Spleen (tissue), 11 donors: ENCODE data around the gene PRDM16. TPM values are rescaled to one million over a fixed set of nuclear protein-coding genes. Genes with fewer than 3 reads are reported as not detected.

Experiments used
- DNase-seq: peaks from one replicate; pipeline ENCODE4 v3.0.0-alpha.2; 2020
- H3K27ac ChIP-seq, 8 donors: fragments of 200-600 bp; sonication (generic) in 7 of 8; 1 replicate in 4 of 8; 2 replicates in 4 of 8; pipeline versions ENCODE4 v1.5.0 to v1.8.0; 2016 to 2021; ENCODE audit warnings: inconsistent platforms in 4 of 8, mild to moderate bottlenecking in 4 of 8, moderate library complexity in 1 of 8
- H3K27me3 ChIP-seq, 7 donors: fragments of 200-600 bp; sonication (generic) in 6 of 7; replicated peaks in 1 of 7; 1 replicate in 4 of 7; 2 replicates in 3 of 7; pipeline versions ENCODE4 v1.5.0 to v1.8.0; 2016 to 2021; ENCODE audit warnings: inconsistent platforms in 3 of 7, mild to moderate bottlenecking in 1 of 7
- H3K36me3 ChIP-seq, 6 donors: fragments of 200-600 bp; sonication (generic) in 5 of 6; 1 replicate in 4 of 6; 2 replicates in 2 of 6; pipeline versions ENCODE4 v1.5.0 to v1.8.0; 2016 to 2021; ENCODE audit warnings: inconsistent platforms in 2 of 6
- H3K4me1 ChIP-seq, 6 donors: fragments of 200-600 bp; sonication (generic) in 5 of 6; 1 replicate in 3 of 6; 2 replicates in 3 of 6; pipeline versions ENCODE4 v1.5.0 to v1.8.0; 2016 to 2021; ENCODE audit warnings: inconsistent platforms in 3 of 6
- H3K4me3 ChIP-seq, 8 donors: fragments of 200-600 bp; sonication (generic) in 7 of 8; 1 replicate in 4 of 8; 2 replicates in 4 of 8; pipeline versions ENCODE4 v1.5.0 to v1.8.0; 2016 to 2021; ENCODE audit warnings: inconsistent platforms in 4 of 8, mild to moderate bottlenecking in 4 of 8, moderate library complexity in 2 of 8
- H3K9me3 ChIP-seq, 8 donors: fragments of 200-600 bp; sonication (generic) in 7 of 8; 1 replicate in 4 of 8; 2 replicates in 4 of 8; pipeline versions ENCODE4 v1.5.0 to v1.8.0; 2016 to 2021; ENCODE audit warnings: inconsistent platforms in 4 of 8
- POLR2A ChIP-seq, 3 donors: fragments of 450-650 bp; IDR thresholded peaks; one replicate each; pipeline ENCODE4 v1.5.1; 2017; ENCODE audit warnings: antibody characterized with exemption in 3 of 3, mild to moderate bottlenecking in 1 of 3
- POLR2AphosphoS5 ChIP-seq, 3 donors: sonication (generic); formaldehyde crosslinking; IDR thresholded peaks; one replicate each; pipeline ENCODE4 v1.5.1; 2017; ENCODE audit warnings: antibody characterized with exemption in 3 of 3
- WGBS, 5 donors: extraction: QIAGEN DNeasy Blood & Tissue Kit in 3 of 5; methylation state at CpG; one replicate each; pipeline versions ENCODE4 v1.1.5 to v1.1.7; 2013 to 2018; 5-methylcytosine and 5-hydroxymethylcytosine counted together
- intact Hi-C: fragments of 100-400 bp; cut with DNase I; formaldehyde crosslinking; loops from one replicate; pipeline ENCODE4 v1.15.0; 2023; ENCODE audit warnings: low total_unique reads
- polyA plus RNA-seq, 3 donors: library from polyadenylated mRNA; stranded (reverse); fragments of 200-250 nt; gene quantifications; one replicate each; pipeline ENCODE4 v1.2.1, GENCODE V29; 2013
- total RNA-seq, 7 donors: library from RNA; depleted of rRNA in 3 of 7; stranded (reverse); fragments of >200 nt in 3 of 7; fragmentation: NEBNext Ultra II Directional in 4 of 7; extraction: Animal tissue kit (Norgen Biotek cat#: 25700) in 4 of 7; gene quantifications; one replicate each; pipeline versions ENCODE4 v1.1.0 to v1.2.1, GENCODE V29; 2016 to 2021
- TF ChIP-seq, protein P1 (sequence below), 11 experiments: fragments of 200-600 bp in 7 of 11; fragments of 450-650 bp in 4 of 11; sonication (generic) in 4 of 11; IDR thresholded peaks in 8 of 11; conservative IDR thresholded peaks in 3 of 11; 1 replicate in 7 of 11; 2 replicates in 4 of 11; pipeline versions ENCODE4 v1.4.0 to v1.8.0; 2016 to 2021; ENCODE audit warnings: antibody characterized with exemption in 11 of 11, inconsistent platforms in 4 of 11, mild to moderate bottlenecking in 1 of 11
- donor health status: healthy with polysubstance abuse.
- donor health status: DM: no; HTN: no; CAD: no; lungs with moderate emphysema.
- donor health status: DM: no; HTN: no; CAD: no.
- donor health status: Bipolar disorder and iron deficiency.
- donor health status: healthy.
- donor health status: DM: no; HTN: no; CAD: no.
- donor health status: DM: yes; HTN: yes; CAD: no.

PRDM16 gene
- total and polyA plus RNA-seq, 10 donors, result 0.43 to 3.2 (median 1.4) TPM

DNA sequence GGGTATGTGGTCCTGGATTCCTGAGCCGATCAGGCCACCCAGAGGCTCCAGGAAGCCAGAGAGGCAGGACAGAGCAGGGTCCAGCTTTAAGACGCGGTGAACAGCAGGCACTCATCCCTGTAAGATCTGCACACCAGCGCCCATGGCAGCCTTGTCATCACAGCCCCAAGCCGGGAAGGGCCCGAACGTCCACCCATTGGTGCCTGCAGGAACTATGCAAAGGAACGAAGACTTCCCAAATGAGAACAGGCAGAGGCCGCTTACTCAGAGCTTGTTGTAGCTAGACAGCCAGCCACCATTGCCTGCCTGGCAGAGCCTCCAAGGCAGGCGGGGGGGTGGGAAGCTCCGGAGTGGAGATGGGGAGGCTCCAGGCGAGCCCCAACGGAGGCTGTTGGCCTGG lies 373.3 kb downstream of the PRDM16 start:
- no peak overlapping the region for H3K4me3 ChIP-seq
- WGBS, 5 donors, result 72 to 84% (median 82%) methylated on average over 12 to 13 of the region's 13 CpGs
- no peak for DNase-seq

DNA sequence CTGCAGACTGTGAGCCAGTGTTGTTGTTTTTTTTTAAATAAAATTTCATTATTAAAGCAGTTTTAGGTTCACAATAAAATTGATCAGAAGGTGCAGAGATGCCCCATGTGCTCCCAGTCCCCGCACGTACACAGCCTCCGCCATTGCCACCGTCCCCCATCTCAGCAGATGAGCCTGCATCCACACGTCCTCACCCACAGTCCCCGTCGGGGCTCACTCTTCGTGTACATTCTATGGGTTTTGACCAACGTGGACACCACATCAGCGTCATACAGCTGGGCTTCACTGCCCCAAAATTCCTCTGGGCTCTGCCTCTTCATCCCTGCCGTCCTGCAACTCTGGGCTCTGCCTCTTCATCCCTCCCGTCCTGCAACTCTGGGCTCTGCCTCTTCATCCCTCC lies 373.9 kb downstream of the PRDM16 start:
- H3K4me3 ChIP-seq, result no peak overlapping the region
- H3K9me3 ChIP-seq, result peaks cover 0 to 28% (median 21%) of the 10 kb centered on the region in 8 donors
- 75 to 87% (median 81%) methylated on average over 12 of the region's 12 CpGs for WGBS, 5 donors
- no peaks in the 10 kb centered on the region for H3K4me1 ChIP-seq
- no peak overlapping the region for H3K27ac ChIP-seq
- intact Hi-C loops, result no loop called here
- TF ChIP-seq, protein P1, sequence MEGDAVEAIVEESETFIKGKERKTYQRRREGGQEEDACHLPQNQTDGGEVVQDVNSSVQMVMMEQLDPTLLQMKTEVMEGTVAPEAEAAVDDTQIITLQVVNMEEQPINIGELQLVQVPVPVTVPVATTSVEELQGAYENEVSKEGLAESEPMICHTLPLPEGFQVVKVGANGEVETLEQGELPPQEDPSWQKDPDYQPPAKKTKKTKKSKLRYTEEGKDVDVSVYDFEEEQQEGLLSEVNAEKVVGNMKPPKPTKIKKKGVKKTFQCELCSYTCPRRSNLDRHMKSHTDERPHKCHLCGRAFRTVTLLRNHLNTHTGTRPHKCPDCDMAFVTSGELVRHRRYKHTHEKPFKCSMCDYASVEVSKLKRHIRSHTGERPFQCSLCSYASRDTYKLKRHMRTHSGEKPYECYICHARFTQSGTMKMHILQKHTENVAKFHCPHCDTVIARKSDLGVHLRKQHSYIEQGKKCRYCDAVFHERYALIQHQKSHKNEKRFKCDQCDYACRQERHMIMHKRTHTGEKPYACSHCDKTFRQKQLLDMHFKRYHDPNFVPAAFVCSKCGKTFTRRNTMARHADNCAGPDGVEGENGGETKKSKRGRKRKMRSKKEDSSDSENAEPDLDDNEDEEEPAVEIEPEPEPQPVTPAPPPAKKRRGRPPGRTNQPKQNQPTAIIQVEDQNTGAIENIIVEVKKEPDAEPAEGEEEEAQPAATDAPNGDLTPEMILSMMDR (IDR thresholded peaks at IDR 0.05 in 8 of 11, conservative IDR thresholded peaks at IDR 0.05 in 3 of 11), result no peak
- TF ChIP-seq POLR2A (IDR thresholded peaks at IDR 0.05), result no peak
- no peak for TF ChIP-seq POLR2AphosphoS5 (IDR thresholded peaks at IDR 0.05)
- peaks cover 0 to 61% (median 0%) of the 10 kb centered on the region in 7 donors for H3K27me3 ChIP-seq
- no peak for DNase-seq
- no peaks in the 10 kb centered on the region for H3K36me3 ChIP-seq

More for the DNA sequence above, 373.3 kb downstream of the PRDM16 start:
- H3K27me3 ChIP-seq, result peaks cover 0 to 61% (median 0%) of the 10 kb centered on the region in 7 donors
- no peaks in the 10 kb centered on the region for H3K36me3 ChIP-seq
- H3K27ac ChIP-seq, result no peak overlapping the region
- H3K4me1 ChIP-seq, result no peaks in the 10 kb centered on the region
- peaks cover 0 to 23% (median 19%) of the 10 kb centered on the region in 8 donors for H3K9me3 ChIP-seq
- intact Hi-C loops, result no loop called here
- TF ChIP-seq POLR2A (IDR thresholded peaks at IDR 0.05) (no peak), POLR2AphosphoS5 (IDR thresholded peaks at IDR 0.05) (no peak)
- TF ChIP-seq, protein P1 (IDR thresholded peaks at IDR 0.05 in 8 of 11, conservative IDR thresholded peaks at IDR 0.05 in 3 of 11), result no peak

GRCh38 chr1:3443807-3444206 lies 374.8 kb downstream of the PRDM16 start:
- Histone ChIP-seq H3K27me3 (peaks cover 0 to 61% (median 0%) of the 10 kb centered on the region in 7 donors), H3K4me1 (no peaks in the 10 kb centered on the region), H3K27ac (no peak overlapping the region), H3K9me3 (peaks cover 0 to 29% (median 22%) of the 10 kb centered on the region in 8 donors), H3K4me3 (no peak overlapping the region), H3K36me3 (no peaks in the 10 kb centered on the region)
- no peak for DNase-seq
- intact Hi-C loops, result no loop called here
- TF ChIP-seq POLR2A (IDR thresholded peaks at IDR 0.05), result no peak
- TF ChIP-seq POLR2AphosphoS5 (IDR thresholded peaks at IDR 0.05), result no peak
- TF ChIP-seq, protein P1 (IDR thresholded peaks at IDR 0.05 in 8 of 11, conservative IDR thresholded peaks at IDR 0.05 in 3 of 11), result no peak
- 74 to 92% (median 88%) methylated on average over 7 of the region's 7 CpGs for WGBS, 5 donors

DNA sequence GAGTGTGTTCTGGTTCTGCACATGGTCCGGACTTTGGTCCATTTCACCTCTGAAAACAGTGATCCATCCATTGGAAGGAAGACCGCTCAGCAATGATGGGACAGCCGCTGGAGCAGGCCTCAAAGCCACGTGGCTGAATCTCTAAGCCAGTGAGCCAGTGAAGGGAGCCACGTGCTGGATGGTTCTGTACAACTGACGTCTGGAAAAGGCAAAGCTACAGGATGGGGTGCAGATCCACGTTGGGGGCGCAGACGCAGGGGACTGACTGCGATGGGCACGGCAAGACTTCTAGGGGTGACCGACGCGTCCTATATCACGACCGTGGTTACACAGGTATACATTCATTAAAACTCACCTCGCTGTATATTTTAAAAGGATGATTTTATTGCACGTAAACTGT lies 375.3 kb downstream of the PRDM16 start:
- peaks cover 0 to 60% (median 0%) of the 10 kb centered on the region in 7 donors for H3K27me3 ChIP-seq
- intact Hi-C loops, result no loop called here
- no peak for DNase-seq
- no peaks in the 10 kb centered on the region for H3K36me3 ChIP-seq
- no peaks in the 10 kb centered on the region for H3K4me1 ChIP-seq
- H3K9me3 ChIP-seq, result peaks cover 0 to 29% (median 22%) of the 10 kb centered on the region in 8 donors
- WGBS, 5 donors, result 89 to 95% (median 91%) methylated on average over 18 of the region's 18 CpGs
- TF ChIP-seq, protein P1 (IDR thresholded peaks at IDR 0.05 in 8 of 11, conservative IDR thresholded peaks at IDR 0.05 in 3 of 11), result no peak
- TF ChIP-seq POLR2AphosphoS5 (IDR thresholded peaks at IDR 0.05), result no peak
- no peak for TF ChIP-seq POLR2A (IDR thresholded peaks at IDR 0.05)
- H3K27ac ChIP-seq, result no peak overlapping the region
- no peak overlapping the region for H3K4me3 ChIP-seq
